HG02763 (cell line): ENCODE results near the gene DDX51.
A peak's percentile ranks its signal among the peaks of the same experiment; 100 is the strongest.

Experiments
- ATAC-seq: cut with Tn5 transposase; IDR thresholded peaks from one replicate; pipeline ENCODE4 v1.9.1; 2021; ENCODE audit warnings: mild to moderate bottlenecking, moderate library complexity; ENCODE audit not compliant: unreplicated experiment

The DDX51 gene

GRCh38 chr12:132144115-132144809 is at the start of gene DDX51, which contains the start of gene NOC4L:
TSS of gene DDX51 (minus strand) at chr12:132144319. CDS start at chr12:132144296, 23 bp downstream.
TSS of gene NOC4L (plus strand) at chr12:132144457. CDS start at chr12:132144489, 32 bp downstream.
- ATAC-seq: peak; percentile 87

- ATAC-seq: no peak
Observed at GRCh38 chr12:132191715-132192553, 47.8 kb upstream of the DDX51 start.

- ATAC-seq: no peak
Observed at GRCh38 chr12:132190834-132191500, 46.8 kb upstream of the DDX51 start.

- peak; percentile 10 for ATAC-seq
Observed at GRCh38 chr12:132190012-132190755, 46.1 kb upstream of the DDX51 start.

GRCh38 chr12:132189378-132190011 is 45.4 kb upstream of the DDX51 start:
- peak; percentile 70 for ATAC-seq

- ATAC-seq: no peak
Observed at GRCh38 chr12:132188916-132189325, 44.8 kb upstream of the DDX51 start.

GRCh38 chr12:132188451-132188901 is 44.4 kb upstream of the DDX51 start:
- ATAC-seq: no peak

GRCh38 chr12:132187646-132188450 is 43.7 kb upstream of the DDX51 start:
- no peak for ATAC-seq

- no peak for ATAC-seq
Observed at GRCh38 chr12:132186857-132187620, 42.9 kb upstream of the DDX51 start.

- no peak for ATAC-seq
Observed at GRCh38 chr12:132186208-132186856, 42.2 kb upstream of the DDX51 start.

GRCh38 chr12:132185705-132186104 is 41.6 kb upstream of the DDX51 start:
- no peak for ATAC-seq

GRCh38 chr12:132182711-132183365 is 38.7 kb upstream of the DDX51 start:
- ATAC-seq: no peak

- no peak for ATAC-seq
Observed at GRCh38 chr12:132182206-132182710, 38.1 kb upstream of the DDX51 start.

GRCh38 chr12:132181570-132182200 is 37.6 kb upstream of the DDX51 start:
- ATAC-seq: no peak

- no peak for ATAC-seq
Observed at GRCh38 chr12:132180648-132181546, 36.8 kb upstream of the DDX51 start.
